GM19035 (cell line): ENCODE measurements around the gene CLEC4D.
"Not testable (repeated sequence)": the region's sequence is repeated elsewhere in the genome, so short reads cannot be mapped to it uniquely, and the experiment has no call there.

ENCODE experiments used
- ATAC-seq: cut with Tn5 transposase; IDR thresholded peaks from one replicate; pipeline ENCODE4 v1.9.1; 2021; ENCODE audit not compliant: unreplicated experiment

The CLEC4D gene

GRCh38 chr12:8513256-8513655 lies at the start of gene CLEC4D:
CLEC4D (plus strand) TSS chr12:8513503; CDS start chr12:8513733, 230 bp downstream.
- no peak for ATAC-seq

DNA sequence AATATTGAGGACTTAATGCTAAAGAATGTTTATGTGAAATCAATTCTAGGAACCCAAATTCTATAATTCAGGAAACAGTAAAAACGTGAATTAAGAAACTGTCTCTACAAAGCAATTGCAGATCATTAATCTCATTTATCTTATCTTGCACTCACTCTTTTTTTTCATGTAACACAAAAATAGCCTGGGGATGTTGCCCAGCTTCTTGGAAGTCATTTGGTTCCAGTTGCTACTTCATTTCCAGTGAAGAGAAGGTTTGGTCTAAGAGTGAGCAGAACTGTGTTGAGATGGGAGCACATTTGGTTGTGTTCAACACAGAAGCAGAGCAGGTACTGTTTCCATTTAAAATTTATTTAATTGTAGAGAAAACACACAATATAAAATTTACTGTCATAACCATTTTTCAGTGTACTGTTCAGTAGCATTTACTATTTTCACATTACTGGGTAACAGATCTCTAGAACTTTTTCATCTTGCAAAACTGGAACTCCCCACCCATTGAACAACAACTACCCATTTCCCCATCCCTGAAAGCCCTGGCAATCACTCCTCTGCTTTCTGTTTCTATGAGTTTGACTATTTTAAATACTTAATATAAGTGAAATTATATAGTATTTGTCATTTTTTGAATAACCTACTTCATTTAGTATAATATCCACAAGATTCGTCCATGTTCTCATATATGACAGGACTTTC lies 47.9 kb upstream of the CLEC4D start:
- no peak for ATAC-seq

- no peak for ATAC-seq
Observed at GRCh38 chr12:8466241-8466640, 47.1 kb upstream of the CLEC4D start.

DNA sequence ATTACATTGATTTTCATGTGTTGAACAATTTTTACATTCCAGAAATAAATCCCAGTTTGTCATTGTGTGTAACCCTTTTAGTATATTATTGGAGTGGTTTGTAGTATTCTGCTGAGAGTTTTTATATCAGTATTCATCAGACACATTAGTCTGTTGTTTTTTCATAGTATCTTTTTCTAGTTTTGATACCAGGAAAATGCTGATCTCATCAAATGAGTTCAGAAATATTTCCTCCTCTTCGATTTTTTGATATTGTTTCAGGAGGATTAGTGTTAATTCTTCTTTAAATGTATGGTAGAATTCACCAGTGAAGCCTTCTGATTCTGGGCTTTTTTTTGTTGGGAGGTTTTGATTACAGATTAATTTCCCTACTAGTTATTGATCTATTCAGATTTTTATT lies 42.2 kb upstream of the CLEC4D start:
- no peak for ATAC-seq

GRCh38 chr12:8475508-8476203 lies 37.6 kb upstream of the CLEC4D start:
- no peak for ATAC-seq

DNA sequence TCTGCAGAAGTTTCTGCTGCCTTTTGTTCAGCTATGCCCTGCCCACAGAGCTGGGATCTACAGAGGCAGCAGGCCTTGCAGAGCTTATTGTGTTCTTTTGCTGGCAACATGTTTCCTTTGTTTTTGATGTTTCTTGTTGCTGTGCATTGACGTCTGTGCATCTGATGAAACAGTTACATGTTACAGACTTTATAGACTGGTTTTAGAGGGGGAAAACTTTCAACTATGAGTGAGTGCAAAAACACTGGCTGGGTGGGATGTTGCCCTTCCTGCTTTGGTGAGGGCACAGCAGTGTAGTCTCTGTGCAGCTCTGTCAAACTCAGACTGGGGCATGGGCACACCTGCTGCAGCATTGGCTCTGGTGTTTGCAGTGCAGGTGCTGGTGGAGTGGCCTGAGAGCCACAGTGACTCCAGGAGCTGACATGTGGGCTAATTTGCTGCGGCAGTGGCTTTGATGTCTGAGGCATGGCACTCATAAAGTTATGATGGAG lies 30.7 kb upstream of the CLEC4D start:
- ATAC-seq = no peak

GRCh38 chr12:8483079-8483478 lies 30.2 kb upstream of the CLEC4D start:
- ATAC-seq = no peak

DNA sequence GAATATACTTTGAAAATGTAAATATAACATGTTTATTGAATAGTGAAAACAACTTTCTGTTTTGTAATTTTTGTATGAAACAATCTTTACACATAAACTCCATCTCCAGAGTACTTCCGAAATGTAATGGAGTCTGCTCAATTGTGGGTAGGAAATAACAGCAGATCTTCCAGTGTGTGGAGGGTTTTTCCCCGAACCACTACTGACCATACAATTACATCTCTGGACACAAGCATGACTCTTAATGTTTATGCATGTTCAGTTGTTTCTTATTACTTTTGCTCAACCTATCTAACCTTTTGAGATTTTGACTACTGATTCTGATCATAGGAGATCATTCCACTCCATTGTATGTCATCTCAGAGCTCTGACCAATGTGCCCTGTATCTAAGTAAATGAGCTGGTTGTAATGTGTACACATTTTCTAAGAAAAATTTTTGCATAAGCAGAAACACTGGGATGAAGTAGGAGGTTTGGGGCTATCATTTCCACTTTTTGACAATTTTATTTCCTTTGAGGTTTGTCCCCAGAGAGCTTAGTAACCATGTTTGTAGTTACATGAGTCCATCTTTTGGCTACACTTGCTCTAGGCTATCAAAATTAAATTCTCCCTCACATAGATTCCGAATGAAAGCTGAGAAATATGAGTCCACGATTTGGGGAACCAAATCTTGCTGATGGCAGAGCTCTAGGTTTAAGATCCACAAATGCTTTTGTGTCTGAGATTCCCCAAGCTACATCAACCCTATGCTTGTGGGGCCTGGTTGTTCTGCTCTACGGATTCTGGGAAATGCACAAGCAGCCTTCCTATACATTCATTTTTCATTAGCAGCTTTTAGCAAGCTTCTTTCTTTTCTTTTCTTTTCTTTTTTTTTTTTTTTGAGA lies 21.4 kb upstream of the CLEC4D start:
- ATAC-seq = no peak

DNA sequence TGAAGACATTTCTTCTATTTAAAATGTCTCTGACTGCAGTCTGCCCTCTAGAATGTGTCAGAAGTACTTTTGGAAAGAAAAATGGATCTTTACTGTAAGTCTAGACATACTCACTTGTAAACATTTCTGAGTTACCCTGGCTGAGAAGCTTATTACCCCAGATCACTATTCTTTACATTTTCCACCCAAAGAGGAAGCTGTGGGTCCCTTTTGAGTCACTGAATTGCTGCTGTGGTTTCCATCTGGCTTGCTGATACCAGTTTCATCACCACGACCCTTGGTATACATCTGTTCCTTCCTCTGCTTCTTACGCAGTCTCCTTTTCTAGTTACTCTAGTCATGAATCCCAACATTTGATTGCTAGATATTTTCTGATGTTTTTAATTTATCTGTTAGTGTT lies 20.2 kb upstream of the CLEC4D start:
- ATAC-seq = peak; percentile 99

DNA sequence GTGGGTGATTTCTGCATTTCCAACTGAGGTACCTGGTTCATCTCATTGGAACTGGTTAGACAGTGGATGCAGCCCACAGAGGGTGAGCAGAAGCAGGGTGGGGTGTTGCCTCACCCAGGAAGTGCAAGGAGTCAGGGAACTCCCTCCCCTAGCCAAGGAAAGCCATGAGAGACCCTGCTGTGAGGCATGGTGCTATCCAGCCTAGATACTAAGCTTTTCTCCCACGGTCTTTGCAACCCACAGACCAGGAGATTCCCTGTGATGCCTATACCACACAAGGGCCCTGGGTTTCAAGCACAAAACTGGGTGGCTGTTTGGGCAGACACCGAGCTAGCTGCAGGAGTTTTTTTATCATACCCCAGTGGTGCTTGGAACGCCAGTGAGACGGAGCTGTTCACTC lies 17.6 kb upstream of the CLEC4D start:
- not testable (repeated sequence) for ATAC-seq

- not testable (repeated sequence) for ATAC-seq
Observed at GRCh38 chr12:8496074-8496473, 17.2 kb upstream of the CLEC4D start.

- ATAC-seq = no peak
Observed at GRCh38 chr12:8499616-8500015, 13.7 kb upstream of the CLEC4D start.

DNA sequence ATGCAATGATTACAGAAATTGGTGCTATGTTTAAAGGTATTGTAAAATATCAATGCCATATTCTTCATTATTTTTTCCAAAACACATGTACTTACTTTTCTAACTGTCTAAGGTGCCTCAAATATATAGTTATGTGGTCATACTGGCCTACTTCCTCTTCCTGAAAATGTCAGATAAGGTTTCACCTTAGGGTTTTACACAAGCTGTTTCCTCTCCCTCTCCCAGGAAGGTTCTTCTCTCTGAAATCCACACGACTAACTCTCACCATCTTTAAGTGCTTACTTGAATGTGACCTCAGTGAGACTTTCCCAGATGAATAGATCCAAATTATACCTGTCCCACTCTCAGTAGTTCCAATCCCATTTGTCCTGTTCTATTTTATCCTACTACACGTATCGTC lies 11.6 kb upstream of the CLEC4D start:
- no peak for ATAC-seq

GRCh38 chr12:8504351-8504750 lies 9.0 kb upstream of the CLEC4D start:
- no peak for ATAC-seq

DNA sequence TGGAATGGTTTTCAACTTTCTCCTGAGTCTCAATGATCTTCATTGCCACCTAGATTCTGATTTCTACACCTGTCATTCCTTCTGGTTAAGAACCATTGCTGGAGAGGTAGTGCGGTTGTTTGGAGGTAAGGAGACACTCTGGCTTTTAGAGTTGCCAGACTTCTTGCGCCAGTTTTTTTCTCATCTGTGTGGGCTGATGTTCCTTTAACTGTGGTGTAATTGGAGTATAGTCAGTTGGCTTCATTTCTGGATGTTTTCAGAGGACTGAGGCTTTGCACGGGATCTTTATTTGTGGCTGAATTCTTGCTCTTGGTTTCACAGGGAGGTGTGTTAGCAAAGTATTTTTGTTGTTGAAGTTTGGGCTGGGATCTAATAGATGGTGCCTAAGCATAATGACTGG lies 5.7 kb upstream of the CLEC4D start:
- ATAC-seq = no peak

- ATAC-seq = no peak
Observed at GRCh38 chr12:8508223-8508622, 5.1 kb upstream of the CLEC4D start.

DNA sequence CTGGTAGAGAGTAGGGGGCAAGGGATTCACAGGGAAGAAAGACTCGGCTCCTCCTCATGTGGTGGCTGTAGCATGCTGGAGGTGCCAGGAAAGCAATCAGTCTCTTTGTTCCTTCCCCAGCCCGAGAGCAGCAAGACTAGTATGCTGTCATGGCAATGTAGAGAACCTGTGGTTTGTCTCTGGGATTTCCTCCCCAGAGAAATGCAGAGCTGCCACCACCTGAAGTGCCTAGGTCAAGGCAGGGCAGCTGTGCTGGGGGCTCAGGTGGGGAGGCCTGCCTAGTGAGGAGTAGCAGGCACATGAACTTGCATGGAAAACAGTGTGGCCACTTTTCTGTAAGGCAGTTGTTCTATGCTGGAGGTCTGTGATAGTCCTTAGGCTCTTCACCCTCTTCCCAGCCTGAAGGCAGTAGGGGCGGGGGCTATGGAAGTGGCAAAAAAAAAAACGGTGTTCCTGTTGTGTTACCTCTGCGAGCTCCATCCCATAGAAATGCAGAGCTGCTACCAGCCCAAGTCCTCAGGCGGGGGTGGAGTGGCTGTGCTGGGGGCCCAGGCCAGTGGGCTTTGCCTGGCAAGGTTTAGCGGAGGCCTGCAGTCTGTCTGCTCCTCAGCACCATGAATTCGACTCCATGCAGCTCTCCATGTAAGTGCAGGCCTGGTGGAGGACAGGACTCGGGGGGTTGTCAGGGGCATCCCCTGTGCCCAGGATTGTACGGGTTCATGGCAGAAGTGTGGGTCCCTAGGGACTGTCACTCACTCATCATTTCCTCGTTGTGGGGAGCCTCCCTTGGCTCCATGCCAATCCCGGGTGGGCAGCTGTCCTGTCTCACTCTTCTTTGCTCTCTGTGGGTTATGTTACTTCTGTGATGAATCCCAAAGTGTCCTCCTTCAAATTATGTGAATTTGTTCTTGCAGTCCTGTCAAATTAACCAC lies 4.1 kb upstream of the CLEC4D start:
- ATAC-seq = no peak

DNA sequence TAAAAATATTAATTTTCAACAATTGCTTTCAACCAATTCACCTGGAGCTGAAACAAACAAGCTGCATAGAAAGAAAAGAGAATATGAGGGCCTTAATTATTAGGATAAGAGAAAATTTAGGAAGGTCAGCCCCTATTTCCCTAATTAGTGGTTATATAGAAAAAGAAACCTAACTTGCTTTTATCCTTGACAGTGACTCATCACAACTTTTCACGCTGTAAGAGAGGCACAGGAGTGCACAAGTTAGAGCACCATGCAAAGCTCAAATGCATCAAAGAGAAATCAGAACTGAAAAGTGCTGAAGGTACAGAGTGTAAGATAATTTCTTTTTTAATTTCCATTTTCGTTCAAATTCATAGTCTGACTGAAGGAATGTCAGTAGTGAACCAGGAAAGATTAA lies 4.7 kb downstream of the CLEC4D start:
- no peak for ATAC-seq

GRCh38 chr12:8519171-8519570 lies 5.9 kb downstream of the CLEC4D start:
- no peak for ATAC-seq
